Pons (tissue), 1 donor: ENCODE data around the gene HERC2.

ENCODE experiments used
- DNase-seq: peaks from one replicate; pipeline ENCODE4 v3.0.0-alpha.2; 2016; ENCODE audit warnings: low spot score

HERC2 gene

DNA sequence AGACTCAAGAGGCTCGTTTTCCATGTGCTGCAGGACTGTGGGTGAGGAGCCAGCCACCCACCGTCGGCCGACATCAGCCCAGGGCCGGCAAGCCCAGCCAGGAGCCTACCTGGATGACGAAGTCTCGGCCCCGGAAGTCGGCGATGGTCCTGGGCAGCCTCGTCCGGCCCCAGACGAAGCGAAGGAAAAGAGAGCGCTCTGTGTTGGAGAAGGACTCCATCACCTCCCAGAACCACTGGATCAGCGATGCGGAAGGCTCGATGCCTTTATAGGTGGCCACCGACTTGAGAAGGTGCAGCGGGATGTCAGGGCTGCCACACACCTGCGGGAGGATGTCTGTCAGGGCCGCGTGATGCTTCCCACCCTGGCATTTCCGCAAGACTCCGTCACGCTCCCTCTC lies 209.0 kb downstream of the HERC2 start:
- DNase-seq = no peak

DNA sequence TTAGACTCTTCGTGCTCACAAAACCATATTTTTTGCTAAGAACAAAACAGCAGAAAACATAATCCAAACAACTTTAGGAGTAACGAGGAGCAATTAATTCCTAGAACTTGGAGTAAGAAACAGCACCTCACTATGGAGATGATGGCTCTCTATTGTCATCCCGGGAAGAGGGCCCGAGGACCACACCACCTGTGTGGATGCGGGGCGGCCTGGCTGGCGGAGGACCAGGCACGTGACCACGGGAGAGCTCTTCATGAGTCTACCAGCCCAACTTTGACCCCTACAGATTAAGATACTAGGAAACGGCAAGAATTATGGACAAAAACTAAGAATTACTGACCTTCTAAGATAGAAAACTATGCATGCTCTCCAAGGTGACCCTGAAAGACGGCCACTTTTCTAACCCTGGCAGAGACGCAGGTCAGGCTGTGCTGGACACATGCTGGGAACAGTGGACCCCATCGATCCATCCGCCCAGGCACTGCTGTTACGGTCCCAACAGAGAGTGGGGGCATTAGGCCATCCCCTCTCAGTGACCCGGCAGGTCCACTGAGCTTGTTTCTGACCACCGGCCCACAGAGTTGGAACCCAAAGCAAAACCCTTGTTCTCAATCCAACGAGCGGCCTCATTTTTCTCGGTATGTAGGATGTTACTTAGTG lies 209.7 kb downstream of the HERC2 start:
- DNase-seq = no peak

DNA sequence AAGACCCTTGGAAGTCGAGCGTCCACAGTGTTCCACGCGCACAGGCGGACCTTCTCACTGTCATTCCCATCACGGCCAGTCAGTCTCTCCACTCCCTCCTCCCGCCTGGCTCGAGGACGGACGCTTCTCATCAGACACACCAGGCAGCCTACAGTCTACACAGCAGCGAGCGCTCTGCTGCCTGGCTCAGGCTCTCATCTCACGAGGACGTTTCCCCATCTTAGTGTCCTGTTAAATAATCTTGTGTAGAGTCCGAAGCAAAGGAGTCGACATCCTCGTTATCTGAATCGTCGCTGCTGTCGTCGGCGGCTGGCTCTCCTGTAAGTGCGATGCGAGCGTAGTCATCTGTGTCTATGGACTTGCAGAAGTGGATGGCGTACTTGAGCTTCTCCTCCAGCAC lies 210.4 kb downstream of the HERC2 start:
- no peak for DNase-seq

DNA sequence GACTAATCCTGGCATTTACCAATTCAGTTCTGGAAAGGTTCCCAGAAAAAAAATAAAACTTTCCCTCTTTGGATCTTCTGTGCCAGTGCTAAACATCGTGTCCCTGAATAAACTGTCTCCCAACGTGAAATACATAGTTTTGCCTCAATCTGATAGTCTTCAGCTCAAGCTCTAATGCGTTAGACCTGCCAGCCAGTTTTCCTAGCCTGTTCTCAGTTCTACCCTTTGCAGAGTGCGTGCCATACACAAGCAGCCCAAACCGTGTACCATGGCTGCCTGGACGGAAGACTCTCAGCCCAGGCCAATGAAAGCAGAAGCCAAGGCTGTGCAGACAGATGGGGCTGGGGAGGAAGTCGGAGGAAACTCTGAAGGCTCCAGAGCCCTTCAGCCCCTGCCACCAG lies 211.5 kb downstream of the HERC2 start:
- DNase-seq = no peak

DNA sequence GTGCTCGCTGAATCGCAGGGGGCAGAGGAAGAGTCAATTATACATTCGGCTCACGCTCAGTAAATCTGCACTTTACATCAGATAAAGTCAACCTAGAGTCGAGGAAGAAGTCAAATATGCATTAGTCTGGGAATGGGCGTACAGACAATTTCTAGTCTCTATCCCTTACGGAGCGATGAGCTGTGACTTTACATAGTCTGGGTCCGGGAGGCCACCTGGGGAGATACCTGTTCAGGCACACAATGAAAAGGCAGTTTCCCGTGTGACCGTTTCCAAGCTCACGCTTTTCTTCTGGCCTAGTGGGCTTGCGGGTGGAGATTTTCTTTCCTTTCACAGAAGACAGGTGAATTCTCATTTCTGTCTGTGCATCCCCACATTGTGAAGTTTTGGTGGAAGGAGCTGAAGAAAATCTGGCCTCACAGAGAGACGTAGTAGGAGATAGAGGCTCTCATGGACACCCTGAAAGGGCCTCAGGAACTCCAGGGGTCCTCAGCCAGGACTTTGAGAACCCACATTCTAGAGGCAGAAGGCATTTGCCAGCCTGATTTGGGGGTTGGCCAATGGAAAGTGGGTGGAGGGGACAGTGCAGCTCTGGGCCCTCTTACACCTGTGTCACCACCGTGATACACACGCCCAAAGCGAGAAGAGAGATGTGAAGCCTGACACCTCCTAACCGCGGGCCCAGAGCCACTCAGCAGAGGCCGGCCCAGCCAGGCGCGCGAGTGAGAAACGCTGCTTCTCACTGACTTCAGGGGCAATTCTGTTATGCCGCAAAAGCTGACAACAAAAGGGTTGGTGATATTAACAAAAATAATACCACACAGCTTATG lies 212.1 kb downstream of the HERC2 start:
- no peak for DNase-seq

DNA sequence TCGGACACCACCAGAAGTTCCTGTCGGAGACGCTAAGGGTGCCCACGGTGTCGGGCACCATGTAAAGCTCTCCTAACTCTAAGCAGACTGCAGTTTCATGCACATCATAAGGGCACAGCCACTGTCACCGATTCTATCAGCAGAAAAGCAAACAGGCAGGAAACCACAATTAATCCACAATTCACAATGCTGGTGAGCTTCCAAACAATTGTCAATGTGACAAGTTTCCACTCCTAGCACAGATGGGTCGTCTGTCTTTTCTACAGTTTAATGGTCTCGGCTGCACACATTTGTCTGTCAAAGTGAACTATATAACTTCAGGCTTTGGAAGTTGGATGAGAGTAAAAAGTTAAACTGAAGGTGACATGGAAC lies 214.1 kb downstream of the HERC2 start:
- DNase-seq = no peak

DNA sequence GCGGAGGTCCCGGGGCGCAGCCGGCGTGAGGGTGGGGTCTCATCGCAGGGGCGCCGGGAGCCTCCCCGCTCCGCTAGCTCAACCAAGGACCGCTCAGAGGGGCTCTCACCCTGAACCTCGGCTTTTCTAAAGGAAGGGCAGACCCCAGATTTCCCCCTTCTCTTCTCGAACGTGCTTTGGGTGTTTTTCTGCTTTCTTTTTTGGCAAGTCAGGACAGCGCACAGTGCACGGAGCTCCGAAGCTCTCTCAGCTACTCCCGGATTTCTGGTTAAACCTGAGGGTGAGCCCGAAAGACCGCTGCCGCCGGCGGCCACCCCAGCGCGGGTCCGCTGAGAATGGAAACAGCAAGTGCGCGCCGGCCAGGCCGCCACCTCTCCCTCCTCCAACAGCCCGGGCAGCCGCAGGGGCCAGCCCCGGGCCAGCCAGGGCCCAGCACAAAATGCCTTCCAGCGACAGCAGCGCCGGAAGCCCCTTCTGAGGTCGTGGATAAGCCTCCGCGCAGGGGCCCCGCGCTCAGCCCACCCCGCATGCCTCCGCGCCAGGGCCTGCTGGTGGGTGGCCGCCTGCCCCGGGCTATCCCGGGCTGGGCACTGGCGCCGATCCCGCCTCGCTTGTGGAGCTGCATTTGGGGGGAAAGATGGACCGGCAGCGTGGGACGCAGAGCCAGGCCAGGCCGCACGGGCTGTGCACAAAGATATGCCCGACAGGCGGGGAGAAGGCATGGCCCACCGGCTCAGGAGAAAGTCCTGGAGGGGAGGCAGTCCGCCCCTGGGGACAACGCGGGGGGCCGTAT lies 214.7 kb downstream of the HERC2 start:
- no peak for DNase-seq

DNA sequence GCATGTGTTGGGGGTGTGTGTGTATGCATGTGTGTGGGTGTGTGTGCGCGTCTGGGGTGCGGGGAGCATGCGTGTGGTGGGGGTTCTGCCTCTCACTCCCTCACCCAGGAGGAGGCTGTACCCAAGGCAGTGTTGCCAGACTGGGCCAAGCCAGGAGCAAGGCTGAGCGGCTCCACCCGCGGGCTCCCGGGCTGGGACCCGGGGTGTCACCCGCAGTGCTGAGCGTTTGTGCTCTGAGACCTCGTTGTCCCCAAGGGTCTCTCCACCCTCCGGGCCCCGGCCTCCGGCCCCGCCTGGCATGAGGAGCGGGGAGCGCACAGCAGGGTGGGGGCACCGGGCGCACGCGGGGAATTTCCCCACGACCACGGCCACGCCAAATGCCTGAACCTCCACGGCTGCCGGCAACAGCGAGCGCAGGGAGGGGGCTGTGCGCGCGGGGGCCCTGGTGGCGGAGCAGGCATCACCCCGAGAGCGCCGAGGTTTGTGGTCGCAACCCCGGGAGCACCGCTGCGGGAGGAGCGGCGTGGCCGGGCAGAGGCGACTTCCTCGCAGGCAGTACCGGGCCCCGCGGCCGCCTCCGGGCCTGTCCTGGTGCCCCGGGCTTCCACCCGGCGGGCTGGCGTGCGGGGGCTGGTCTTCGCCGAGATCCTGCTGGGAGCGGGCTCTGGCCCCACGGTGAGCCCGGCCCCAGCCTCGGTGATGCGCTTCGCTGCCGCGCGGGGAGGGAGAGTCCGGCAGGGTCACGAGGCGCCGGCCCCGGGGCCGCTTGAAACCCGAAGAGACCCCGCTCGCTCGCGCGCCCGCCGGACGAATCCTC lies 215.5 kb downstream of the HERC2 start:
- DNase-seq = no peak

DNA sequence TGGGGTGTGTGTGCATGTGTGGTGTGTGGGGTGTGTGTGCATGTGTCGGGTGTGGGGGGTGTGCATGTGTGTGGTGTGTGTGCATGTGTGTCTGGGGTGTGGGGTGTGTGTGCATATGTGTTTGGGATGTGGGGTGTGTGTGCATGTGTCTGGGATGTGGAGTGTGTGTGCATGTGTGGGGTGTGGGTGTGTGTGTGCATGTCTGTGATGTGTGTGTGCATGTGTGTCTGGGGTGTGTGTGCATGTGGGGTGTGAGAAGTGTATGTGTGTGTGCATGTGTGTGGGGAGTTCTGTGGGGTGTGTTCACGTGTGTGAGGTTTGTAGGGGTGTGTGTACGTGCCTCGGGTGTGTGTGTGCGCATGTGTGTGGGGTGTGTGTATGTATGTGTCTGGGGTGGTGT lies 216.2 kb downstream of the HERC2 start:
- DNase-seq = no peak

DNA sequence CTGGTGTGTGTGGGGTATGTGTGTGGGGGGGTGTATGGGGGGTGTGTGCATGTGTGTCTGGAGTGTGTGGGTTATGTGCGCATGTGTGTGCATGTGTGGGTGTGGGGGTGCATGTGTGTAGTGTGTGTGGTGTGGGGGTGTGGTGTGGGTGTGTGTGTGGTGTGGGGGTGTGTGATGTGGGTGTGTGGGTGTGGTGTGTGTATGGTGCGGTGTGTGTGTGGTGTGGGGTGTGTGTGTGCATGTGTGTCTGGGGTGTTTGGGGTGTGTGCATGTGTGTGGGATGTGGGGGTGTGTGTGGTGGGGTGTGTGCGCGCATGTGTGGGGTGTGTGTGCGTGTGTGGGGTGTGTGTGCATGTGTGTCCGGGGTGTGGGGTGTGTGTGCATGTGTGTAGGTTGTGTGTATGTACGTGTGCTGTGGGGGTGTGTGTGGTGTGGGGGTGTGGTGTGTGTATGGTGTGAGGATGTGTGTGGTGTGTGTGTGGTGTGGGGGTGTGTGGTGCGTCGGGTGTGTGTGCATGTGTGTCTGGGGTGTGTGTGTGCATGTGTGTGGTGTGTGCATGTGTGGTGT lies 216.7 kb downstream of the HERC2 start:
- DNase-seq = no peak

DNA sequence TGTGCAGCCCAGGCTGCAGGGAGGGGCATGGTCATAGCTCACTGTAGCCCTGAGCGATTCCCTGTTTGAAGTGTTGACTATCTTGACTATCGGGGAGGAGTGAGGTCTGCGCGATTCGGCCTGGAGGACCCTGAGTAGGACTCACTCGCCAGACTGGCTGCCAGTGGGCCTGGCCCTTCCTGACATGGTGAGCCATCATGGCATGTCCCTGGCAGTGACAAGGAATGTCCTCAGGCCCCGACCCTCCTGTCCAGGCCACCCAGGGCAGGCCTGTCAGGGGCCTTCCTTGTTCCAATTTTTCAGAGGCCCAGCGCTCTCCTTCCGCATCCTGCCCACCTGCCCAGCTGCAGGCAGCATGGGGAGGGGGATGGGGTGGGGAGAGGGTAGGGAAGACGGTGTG lies 217.7 kb downstream of the HERC2 start:
- DNase-seq = no peak

DNA sequence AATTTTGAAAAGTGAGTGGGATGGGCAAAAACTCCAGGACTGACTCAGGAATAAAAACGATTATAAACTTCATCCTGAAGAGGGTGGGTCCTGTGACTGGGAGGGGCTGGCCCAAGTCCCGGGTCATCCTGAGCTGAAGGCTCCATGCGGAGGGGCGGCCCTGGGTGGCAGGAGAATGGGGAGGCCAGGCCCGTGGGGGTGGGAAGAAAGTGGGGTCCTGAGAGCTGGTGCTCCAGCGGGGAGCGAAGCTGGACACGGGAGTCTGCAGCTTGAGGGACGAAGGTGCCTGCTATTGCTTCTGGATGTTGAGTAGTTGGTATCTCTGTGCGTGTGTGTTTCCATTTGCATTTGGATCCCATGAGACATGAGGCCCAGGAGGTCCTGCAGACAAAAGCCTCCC lies 218.1 kb downstream of the HERC2 start:
- no peak for DNase-seq

DNA sequence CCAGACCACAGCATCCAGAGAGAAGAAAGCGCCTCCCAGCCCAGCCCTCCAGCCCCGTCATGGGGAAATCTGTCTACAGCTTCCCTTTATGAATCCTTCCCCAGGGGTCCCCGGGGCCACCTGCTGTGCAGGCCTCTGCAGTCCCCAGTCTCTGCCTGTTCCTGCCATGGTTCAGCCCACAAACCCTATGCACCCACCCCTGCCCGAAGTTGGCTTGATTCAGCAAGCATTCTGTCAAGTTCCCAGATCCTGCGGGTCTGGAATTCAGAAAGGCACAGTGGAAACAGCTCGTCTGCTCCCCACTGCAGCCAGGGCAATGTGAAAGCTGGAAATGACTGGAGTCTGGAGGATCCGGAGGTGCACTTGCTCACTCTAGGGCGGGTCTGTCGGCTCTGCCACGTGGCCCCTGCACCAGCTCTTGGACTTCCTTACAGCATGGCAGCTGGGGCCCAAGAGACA lies 220.0 kb downstream of the HERC2 start:
- no peak for DNase-seq

DNA sequence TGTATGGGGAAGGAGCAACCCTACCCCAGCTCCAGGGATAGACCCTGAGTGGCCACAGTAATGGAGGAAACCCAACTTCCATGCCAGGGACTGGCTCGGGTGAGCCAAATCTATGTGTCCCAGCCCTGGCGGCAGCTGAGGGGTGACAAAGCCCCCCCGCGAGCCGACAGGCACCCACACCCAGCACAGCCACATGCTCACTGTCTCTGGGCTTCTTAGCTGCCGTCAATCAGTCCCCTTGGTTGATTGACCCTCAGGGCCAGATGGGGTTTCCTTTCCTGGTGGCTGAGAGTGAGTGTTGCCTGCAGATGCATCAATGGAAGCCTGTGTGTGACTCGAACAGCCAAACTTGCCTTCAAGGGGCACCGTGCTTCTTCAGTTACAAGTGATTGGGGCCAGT lies 220.8 kb downstream of the HERC2 start:
- DNase-seq = no peak

DNA sequence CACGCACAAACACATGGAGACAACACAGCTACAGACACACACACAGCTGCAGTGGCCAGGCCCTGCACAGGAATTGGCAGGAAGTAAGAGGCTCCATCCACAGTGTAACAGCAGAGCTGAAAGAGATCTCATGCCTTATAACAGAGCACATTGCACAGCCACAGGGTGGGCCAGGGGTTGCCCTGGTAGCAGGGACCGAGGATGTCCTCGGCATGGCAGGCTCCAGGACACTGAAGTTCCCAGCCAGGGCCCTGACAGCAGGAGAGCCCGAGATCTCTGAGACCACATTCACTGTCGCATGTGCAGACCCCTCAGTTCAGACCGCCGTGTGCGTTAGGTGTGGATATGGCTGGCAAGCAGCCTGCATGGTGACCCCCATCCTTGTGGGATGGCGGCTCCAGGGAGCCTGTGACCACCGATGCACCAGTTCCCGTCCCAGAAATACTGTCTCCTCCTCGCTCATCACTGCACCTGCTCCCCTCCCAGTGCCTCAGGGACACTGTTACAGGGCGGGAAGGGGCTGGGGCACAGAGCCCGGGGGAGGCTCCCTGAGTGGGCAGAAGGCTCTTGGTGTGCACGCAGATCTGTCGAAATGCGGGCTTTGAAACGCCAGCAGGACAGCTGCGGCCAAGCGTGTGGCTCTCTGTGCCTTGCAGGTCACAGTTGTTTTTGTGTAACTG lies 221.3 kb downstream of the HERC2 start:
- no peak for DNase-seq

DNA sequence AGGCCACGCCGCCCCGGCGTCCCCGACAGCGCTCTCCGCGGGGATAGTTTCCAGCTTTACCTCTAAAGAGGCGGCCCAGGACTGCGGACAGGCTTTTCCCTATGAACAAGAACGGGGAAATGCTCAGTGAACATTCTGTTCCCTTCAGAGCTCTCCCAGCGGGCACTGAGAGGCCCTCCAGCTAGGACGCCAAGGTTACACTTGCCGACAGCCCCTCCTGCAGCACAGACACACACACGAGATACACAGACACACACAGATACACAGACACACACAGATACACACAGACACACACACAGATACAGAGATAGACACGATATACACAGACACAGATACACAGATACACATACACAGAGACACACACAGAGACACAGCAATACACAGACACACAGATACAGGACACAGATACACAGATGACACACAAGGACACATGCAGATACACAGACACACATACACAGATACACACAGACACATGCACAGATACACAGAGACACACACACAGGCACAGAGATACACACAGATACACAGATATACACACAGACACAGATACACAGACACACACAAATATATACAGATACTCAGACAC lies 222.3 kb downstream of the HERC2 start:
- no peak for DNase-seq

DNA sequence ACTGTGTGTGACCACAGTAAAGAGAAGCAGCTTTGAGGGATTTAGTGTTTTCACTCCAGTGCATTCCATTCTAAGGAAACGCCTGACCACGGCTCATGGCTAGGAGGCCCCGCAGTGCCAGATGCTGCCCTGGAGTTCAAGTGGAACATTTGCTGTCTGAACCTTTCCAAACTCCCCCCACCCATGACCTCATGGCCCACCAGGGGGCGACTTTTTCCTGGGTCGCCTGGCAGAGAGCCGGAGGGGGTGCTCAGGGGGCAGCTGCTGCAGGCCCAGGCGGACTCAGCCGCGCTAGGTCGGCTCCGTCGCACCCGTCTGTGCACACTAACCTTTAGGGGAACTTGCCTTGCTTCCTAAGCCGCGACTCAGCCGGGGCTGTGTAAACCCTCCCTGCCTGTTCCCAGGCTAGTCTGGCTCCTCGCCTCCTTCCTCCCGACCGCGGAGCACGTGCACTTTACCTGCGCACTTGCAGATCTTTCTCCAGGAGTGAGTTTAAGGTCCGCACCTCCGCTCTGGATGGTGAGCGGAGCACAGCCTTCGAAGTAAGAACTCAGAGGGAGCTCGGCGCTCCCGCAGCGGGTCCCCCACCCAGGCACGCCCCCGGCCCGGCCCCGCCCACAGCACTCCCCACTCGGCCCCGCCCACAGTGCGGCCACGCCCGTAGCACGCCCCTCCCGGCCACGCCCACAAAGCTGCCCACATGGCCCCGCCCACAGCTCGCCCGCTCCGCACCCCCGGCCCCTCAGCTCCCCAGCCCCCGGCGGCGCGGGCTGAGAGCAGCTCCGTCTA lies 223.0 kb downstream of the HERC2 start, which contains the start of gene OCA2:
OCA2 (minus strand) TSS at position 550 of the 789 bp plus-strand sequence. CDS start 17,441 bp downstream, outside the sequence.
- no peak for DNase-seq

DNA sequence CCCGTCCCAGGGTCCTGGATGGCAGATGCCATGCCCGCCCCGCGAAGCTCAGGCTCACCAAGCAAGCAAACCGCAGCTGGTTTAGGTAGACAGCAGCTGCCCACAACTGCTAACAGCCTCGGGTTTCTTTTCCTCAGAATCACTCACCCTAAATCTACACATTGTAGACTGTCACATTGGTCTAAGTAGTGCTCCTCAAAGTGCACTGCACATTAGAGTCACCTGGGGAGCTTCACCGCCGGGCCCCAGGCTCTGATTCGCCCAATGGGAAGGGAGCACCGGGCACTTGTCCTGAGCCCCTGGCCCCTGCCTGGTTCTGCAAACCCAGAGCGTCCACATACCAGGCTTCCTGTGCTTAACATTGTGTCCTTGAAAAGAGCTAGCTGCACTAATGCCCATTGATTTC lies 223.6 kb downstream of the HERC2 start:
- DNase-seq = no peak

DNA sequence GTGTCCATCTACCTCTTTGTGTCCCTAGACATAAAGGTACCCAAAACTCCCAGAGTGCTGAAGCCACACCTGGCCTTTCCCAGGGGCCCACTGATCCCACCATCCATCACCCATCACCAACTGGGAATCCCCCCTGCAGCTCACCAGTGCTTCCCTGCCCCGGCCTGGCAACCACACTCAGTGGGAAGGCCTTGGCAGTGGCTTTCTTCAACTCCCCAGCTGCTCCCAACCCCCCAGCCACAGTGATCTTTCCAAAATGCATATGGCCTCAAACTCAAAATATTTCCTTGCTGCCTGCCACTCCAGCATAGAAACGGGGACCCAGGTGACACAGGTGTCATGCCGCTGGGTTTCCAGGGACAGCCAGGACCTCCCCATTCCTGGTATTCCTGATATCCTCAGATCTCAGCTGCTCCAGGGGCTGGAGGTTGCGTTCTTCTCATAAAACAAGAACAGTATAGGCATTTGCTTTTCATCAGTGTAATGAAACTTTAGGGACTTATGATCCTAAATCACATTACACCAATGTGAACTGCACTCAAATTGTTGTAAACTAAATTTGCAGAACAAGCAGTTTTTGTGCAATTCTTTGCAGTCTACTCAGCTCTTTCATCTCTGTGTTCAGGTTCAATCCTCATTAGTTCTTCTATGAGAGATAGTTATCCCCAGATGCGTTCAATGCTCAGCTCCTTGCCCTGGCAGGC lies 224.2 kb downstream of the HERC2 start:
- DNase-seq = no peak
